ENCODE results near the gene SH3BP2.

DNA sequence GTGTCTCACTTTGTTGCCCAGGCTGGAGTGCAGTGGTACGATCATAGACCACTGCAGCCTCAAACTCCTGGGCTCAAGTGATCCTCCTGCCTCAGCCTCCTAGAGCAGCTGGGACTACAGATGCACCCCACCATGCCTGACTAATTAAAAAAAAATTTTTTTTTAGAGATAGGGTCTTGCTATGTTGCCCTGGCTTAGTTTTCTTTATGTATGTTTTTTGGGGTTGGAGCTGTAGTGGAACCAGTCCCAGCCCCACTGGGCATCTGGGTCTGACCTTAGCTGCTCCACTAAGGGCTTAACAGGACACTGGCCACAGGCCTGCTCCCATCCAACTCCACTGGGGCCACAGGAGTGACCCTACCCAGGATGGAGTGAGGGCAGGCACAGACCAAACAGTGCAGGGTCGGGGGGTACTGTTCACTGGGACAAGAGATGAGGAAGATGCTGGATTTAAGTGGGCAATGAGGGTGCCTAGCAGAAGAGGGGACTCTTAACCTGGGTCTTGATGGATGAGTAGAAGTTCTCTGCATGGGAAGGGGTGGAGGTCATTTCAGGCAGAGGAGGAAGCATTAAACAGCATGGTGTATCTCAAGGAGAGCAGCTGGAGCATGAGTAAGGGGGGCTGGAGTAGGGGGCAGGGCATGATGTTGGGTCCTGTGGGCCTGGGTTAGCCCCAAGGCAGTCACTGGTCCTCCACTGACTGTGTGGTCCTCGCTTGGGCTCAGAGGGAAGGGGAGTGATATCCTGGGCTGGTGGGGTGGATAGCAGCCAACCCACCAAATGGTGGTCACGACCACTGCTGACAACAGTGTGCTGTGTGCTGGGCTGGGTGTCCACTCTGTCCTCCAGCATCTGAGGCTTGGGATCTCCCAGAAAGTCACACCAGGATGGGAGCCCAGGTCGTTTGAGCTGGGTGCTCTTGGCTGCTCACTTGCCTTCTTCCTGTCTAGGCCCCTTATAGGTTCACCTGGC is 26.6 kb downstream of the SH3BP2 start:
- TF ChIP-seq CTCF (IDR thresholded peaks at IDR 0.05) (no peak), POLR2A (IDR thresholded peaks at IDR 0.05) (no peak), POLR2AphosphoS5 (IDR thresholded peaks at IDR 0.05) (no peak)
